ENCODE measurements around the gene RPS14. TPM values are rescaled to one million over a fixed set of nuclear protein-coding genes. Genes with fewer than 3 reads are reported as not detected.
A peak's percentile ranks its signal among the peaks of the same experiment; 100 is the strongest.

Gene RPS14
- total and polyA plus RNA-seq, 10 of the 15 experiments (the other 5 are each of a cell fraction or from before 2014, with no cell fraction given) = 2,295 to 4,047 (median 2,787) TPM

- SMC1A ChIA-PET (ENCODE audit: uncharacterized antibody, unreplicated experiment) = interaction anchor here (1.4 kb wide), 1 partner anchor 8 kb away, joined by 4 read pairs; no protein-coding TSS in a partner anchor
- intact Hi-C loops (cut with micrococcal nuclease; ENCODE audit: unreplicated experiment) (no loop called here), in situ Hi-C loops (cut with MboI) (no loop called here)
- Histone ChIP-seq H3K27ac (ENCODE audit: control insufficient read depth, insufficient read depth) (peak overlapping the region; percentile 100), H3K9me3 (replicated peaks; ENCODE audit: control insufficient read depth, insufficient read depth, low read length) (no peaks in the 10 kb centered on the region), H3K4me1 (ENCODE audit: control insufficient read depth, insufficient read depth, low read length) (peaks cover 17% of the 10 kb centered on the region), H3K79me2 (ENCODE audit: control insufficient read depth, insufficient read depth, low read length) (peaks cover 72% of the 10 kb centered on the region), H3K4me2 (ENCODE audit: control insufficient read depth, insufficient read depth) (peak overlapping the region; percentile 91), H3K27me3 (replicated peaks in 1 of 2; ENCODE audit: control insufficient read depth in 2 of 2, insufficient read depth in 2 of 2, low read length in 1 of 2) (no peaks in the 10 kb centered on the region), H4K20me1 (ENCODE audit: control insufficient read depth, insufficient read depth) (peaks cover 54% of the 10 kb centered on the region), H3K9ac (ENCODE audit: control insufficient read depth, insufficient read depth, low read length) (peak overlapping the region; percentile 100), H2AFZ (ENCODE audit: control insufficient read depth, low read depth, low read length) (no peak overlapping the region), H3K4me3 (peak overlapping the region; percentile 99), H3K36me3 (ENCODE audit: control insufficient read depth in 2 of 2, insufficient read depth in 2 of 2, low read length in 1 of 2) (peaks cover 38 to 48% of the 10 kb centered on the region in 2 experiments)
- ATAC-seq (0 out of 3 replicates have a peak, but pooled peaks have one; percentile 0), DNase-seq (ENCODE audit: low read depth, low spot score) (no peak), FAIRE-seq (no peak)
- POLR2A ChIA-PET = interaction anchor here (1.4 to 3.2 kb wide), 2 partner anchors 8 to 29 kb away, joined by 3 to 38 read pairs; no protein-coding TSS in a partner anchor
- whole genome bisulfite sequencing (ENCODE audit: insufficient coverage, insufficient replicate concordance, low lambda C conversion rate, missing lambda C conversion rate) = under 1% methylated on average over 8 of the region's 8 CpGs
- CTCF ChIA-PET = interaction anchor here (1.0 to 2.1 kb wide), 2 partner anchors 10 to 42 kb away, joined by 3 to 11 read pairs; no protein-coding TSS in a partner anchor
- BruUV-seq (replicated peaks) = TSS peak; percentile 1
- RAD21 ChIA-PET (ENCODE audit: unreplicated experiment) = no interaction called here
- no peak for TF ChIP-seq IRF4 (IDR thresholded peaks at IDR 0.05; ENCODE audit: low read depth, low read length)
- TF ChIP-seq CHD1 (IDR thresholded peaks at IDR 0.05; ENCODE audit: low read depth, low read length) = peak; percentile 47; the same call in 1 of the 2 replicates
- TF ChIP-seq BHLHE40 (IDR thresholded peaks at IDR 0.05; ENCODE audit: borderline replicate concordance in 1 of 2, low read depth in 2 of 2, low read length in 1 of 2) = 0 out of 4 replicates have a peak, but pooled peaks of 1 of the 2 experiments have one; percentile 1
- TF ChIP-seq, protein P1, sequence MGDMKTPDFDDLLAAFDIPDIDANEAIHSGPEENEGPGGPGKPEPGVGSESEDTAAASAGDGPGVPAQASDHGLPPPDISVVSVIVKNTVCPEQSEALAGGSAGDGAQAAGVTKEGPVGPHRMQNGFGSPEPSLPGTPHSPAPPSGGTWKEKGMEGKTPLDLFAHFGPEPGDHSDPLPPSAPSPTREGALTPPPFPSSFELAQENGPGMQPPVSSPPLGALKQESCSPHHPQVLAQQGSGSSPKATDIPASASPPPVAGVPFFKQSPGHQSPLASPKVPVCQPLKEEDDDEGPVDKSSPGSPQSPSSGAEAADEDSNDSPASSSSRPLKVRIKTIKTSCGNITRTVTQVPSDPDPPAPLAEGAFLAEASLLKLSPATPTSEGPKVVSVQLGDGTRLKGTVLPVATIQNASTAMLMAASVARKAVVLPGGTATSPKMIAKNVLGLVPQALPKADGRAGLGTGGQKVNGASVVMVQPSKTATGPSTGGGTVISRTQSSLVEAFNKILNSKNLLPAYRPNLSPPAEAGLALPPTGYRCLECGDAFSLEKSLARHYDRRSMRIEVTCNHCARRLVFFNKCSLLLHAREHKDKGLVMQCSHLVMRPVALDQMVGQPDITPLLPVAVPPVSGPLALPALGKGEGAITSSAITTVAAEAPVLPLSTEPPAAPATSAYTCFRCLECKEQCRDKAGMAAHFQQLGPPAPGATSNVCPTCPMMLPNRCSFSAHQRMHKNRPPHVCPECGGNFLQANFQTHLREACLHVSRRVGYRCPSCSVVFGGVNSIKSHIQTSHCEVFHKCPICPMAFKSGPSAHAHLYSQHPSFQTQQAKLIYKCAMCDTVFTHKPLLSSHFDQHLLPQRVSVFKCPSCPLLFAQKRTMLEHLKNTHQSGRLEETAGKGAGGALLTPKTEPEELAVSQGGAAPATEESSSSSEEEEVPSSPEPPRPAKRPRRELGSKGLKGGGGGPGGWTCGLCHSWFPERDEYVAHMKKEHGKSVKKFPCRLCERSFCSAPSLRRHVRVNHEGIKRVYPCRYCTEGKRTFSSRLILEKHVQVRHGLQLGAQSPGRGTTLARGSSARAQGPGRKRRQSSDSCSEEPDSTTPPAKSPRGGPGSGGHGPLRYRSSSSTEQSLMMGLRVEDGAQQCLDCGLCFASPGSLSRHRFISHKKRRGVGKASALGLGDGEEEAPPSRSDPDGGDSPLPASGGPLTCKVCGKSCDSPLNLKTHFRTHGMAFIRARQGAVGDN (IDR thresholded peaks at IDR 0.05) = 0 out of 2 replicates have a peak, but pooled peaks have one; percentile 18
- TF ChIP-seq POLR2A (IDR thresholded peaks at IDR 0.05; ENCODE audit: low read depth, low read length) = peak; percentile 80
- TF ChIP-seq NFYA (IDR thresholded peaks at IDR 0.05; ENCODE audit: borderline replicate concordance, low read depth, low read length) = no peak
- peak; percentile 6; the same call in 1 of the 2 replicates for TF ChIP-seq SPI1 (IDR thresholded peaks at IDR 0.05; ENCODE audit: borderline replicate concordance, insufficient read depth, low read depth, low read length)
- TF ChIP-seq, protein P2, sequence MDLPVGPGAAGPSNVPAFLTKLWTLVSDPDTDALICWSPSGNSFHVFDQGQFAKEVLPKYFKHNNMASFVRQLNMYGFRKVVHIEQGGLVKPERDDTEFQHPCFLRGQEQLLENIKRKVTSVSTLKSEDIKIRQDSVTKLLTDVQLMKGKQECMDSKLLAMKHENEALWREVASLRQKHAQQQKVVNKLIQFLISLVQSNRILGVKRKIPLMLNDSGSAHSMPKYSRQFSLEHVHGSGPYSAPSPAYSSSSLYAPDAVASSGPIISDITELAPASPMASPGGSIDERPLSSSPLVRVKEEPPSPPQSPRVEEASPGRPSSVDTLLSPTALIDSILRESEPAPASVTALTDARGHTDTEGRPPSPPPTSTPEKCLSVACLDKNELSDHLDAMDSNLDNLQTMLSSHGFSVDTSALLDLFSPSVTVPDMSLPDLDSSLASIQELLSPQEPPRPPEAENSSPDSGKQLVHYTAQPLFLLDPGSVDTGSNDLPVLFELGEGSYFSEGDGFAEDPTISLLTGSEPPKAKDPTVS (IDR thresholded peaks at IDR 0.05; ENCODE audit: low read depth, low read length) = no peak
- TF ChIP-seq BCL3 (IDR thresholded peaks at IDR 0.05; ENCODE audit: borderline replicate concordance, insufficient read depth, low read depth, low read length, poor library complexity, severe bottlenecking) = no peak
- no peak for TF ChIP-seq IKZF2 (IDR thresholded peaks at IDR 0.05)
- TF ChIP-seq BCL11A (IDR thresholded peaks at IDR 0.05; ENCODE audit: low read depth, low read length) = no peak; the same call in 1 of the 2 replicates
- TF ChIP-seq, protein P3, sequence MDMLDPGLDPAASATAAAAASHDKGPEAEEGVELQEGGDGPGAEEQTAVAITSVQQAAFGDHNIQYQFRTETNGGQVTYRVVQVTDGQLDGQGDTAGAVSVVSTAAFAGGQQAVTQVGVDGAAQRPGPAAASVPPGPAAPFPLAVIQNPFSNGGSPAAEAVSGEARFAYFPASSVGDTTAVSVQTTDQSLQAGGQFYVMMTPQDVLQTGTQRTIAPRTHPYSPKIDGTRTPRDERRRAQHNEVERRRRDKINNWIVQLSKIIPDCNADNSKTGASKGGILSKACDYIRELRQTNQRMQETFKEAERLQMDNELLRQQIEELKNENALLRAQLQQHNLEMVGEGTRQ (IDR thresholded peaks at IDR 0.05; ENCODE audit: borderline replicate concordance, low read depth, low read length) = no peak
- TF ChIP-seq ETV6 (conservative IDR thresholded peaks at IDR 0.05 in 1 of 2, IDR thresholded peaks at IDR 0.05 in 1 of 2; ENCODE audit: borderline replicate concordance in 1 of 2, low read depth in 1 of 2) = no peak
- TF ChIP-seq SMARCA5 (IDR thresholded peaks at IDR 0.05) = no peak
- TF ChIP-seq HCFC1 (IDR thresholded peaks at IDR 0.05; ENCODE audit: low read length) = no peak
Measured at GRCh38 chr5:150408231-150408943, 41.2 kb downstream of the RPS14 start.

Measured in GM12878 (cell line).